UCSD-AML1 (cell line): ENCODE measurements around the gene GRK3.
"Not testable (repeated sequence)": the region's sequence is repeated elsewhere in the genome, so short reads cannot be mapped to it uniquely, and the experiment has no call there.

ENCODE experiments used
- DNase-seq: peaks from one replicate; lab custom pipeline; 2025; ENCODE audit not compliant: unreplicated experiment; lab: John Stamatoyannopoulos, UW

Gene GRK3

GRCh38 chr22:25548866-25549464, 15.5 kb upstream of the GRK3 start:
- no peak for DNase-seq

GRCh38 chr22:25551396-25551795, 13.1 kb upstream of the GRK3 start:
- no peak for DNase-seq

GRCh38 chr22:25552405-25552804, 12.1 kb upstream of the GRK3 start:
- DNase-seq = not testable (repeated sequence)

- DNase-seq = no peak
Measured at GRCh38 chr22:25553131-25553530, 11.3 kb upstream of the GRK3 start.

- no peak for DNase-seq
Measured at GRCh38 chr22:25554238-25554671, 10.2 kb upstream of the GRK3 start.

- DNase-seq = no peak
Measured at GRCh38 chr22:25554689-25555088, 9.8 kb upstream of the GRK3 start.

- DNase-seq = no peak
Measured at GRCh38 chr22:25555586-25555985, 8.9 kb upstream of the GRK3 start.

GRCh38 chr22:25557218-25557617, 7.3 kb upstream of the GRK3 start:
- no peak for DNase-seq

GRCh38 chr22:25558341-25558740, 6.1 kb upstream of the GRK3 start:
- DNase-seq = no peak

GRCh38 chr22:25559910-25560309, 4.6 kb upstream of the GRK3 start:
- DNase-seq = not testable (repeated sequence)

GRCh38 chr22:25561182-25561581, 3.3 kb upstream of the GRK3 start:
- not testable (repeated sequence) for DNase-seq

GRCh38 chr22:25561927-25562326, 2.5 kb upstream of the GRK3 start:
- not testable (repeated sequence) for DNase-seq

GRCh38 chr22:25562966-25563760, 1.3 kb upstream of the GRK3 start:
- DNase-seq = not testable (repeated sequence)

GRCh38 chr22:25563761-25564319, 635 bp upstream of the GRK3 start:
- no peak for DNase-seq

- DNase-seq = no peak
Measured at GRCh38 chr22:25564979-25565677, 653 bp downstream of the GRK3 start.

GRCh38 chr22:25566186-25566897, 1.9 kb downstream of the GRK3 start:
- DNase-seq = no peak

GRCh38 chr22:25566898-25567235, 2.4 kb downstream of the GRK3 start:
- DNase-seq = no peak

GRCh38 chr22:25567251-25567675, 2.8 kb downstream of the GRK3 start:
- no peak for DNase-seq

- DNase-seq = not testable (repeated sequence)
Measured at GRCh38 chr22:25568066-25568465, 3.6 kb downstream of the GRK3 start.

- no peak for DNase-seq
Measured at GRCh38 chr22:25569361-25569760, 4.9 kb downstream of the GRK3 start.

- no peak for DNase-seq
Measured at GRCh38 chr22:25569983-25570382, 5.5 kb downstream of the GRK3 start.
